ENCODE results near the gene ABHD17B. TPM values are rescaled to one million over a fixed set of nuclear protein-coding genes. Genes with fewer than 3 reads are reported as not detected.
A peak's percentile ranks its signal among the peaks of the same experiment; 100 is the strongest.
"Not testable (repeated sequence)": the region's sequence is repeated elsewhere in the genome, so short reads cannot be mapped to it uniquely, and the experiment has no call there.

Gene ABHD17B
- total RNA-seq: 10 to 100 TPM in 1 of 2 donors, 1 to 10 TPM in 1; 9.4 to 10.9 TPM
- long read RNA-seq, partial matches to known transcripts: 2 of 3 reads
- long read RNA-seq, other reads (novel, unspliced or antisense): 1 of 3 reads

- DNase-seq (peak; percentile 99), ATAC-seq (peak; percentile 98 to 99)
- intact Hi-C loops (cut with DNase I): loop anchor here in 1 of 2 donors (10.0 kb wide), 3 partner anchors 74 to 136 kb away; no protein-coding TSS in a partner anchor
Measured at GRCh38 chr9:71911061-71911907, at the start of gene ABHD17B, which contains the start of gene C9orf85. ABHD17B (minus strand) TSS chr9:71911193; CDS start chr9:71875080, 36,113 bp downstream. C9orf85 (plus strand) TSS chr9:71911639; CDS start chr9:71911735, 96 bp downstream.

- DNase-seq (no peak), ATAC-seq (no peak)
- intact Hi-C loops (cut with DNase I): no loop called here
Measured at GRCh38 chr9:71955300-71955915, 44.4 kb upstream of the ABHD17B start.

- DNase-seq; intact Hi-C loops (cut with DNase I); ATAC-seq: not testable (repeated sequence)
Measured at GRCh38 chr9:71954652-71955051, 43.7 kb upstream of the ABHD17B start.

- DNase-seq (no peak), ATAC-seq (no peak)
Measured at GRCh38 chr9:71944754-71945375, 33.9 kb upstream of the ABHD17B start.

GRCh38 chr9:71941998-71942567, 31.1 kb upstream of the ABHD17B start:
- DNase-seq (no peak), ATAC-seq (no peak)
- intact Hi-C loops (cut with DNase I): no loop called here

More at GRCh38 chr9:71944754-71945375, 33.9 kb upstream of the ABHD17B start:
- intact Hi-C loops (cut with DNase I): no loop called here

- intact Hi-C loops (cut with DNase I): no loop called here
- no peak for ATAC-seq
Measured at GRCh38 chr9:71941060-71941568, 30.1 kb upstream of the ABHD17B start.

GRCh38 chr9:71937898-71938297, 26.9 kb upstream of the ABHD17B start:
- no peak for DNase-seq
- ATAC-seq: no peak
- intact Hi-C loops (cut with DNase I): no loop called here

More at GRCh38 chr9:71941060-71941568, 30.1 kb upstream of the ABHD17B start:
- no peak for DNase-seq

GRCh38 chr9:71937070-71937625, 26.2 kb upstream of the ABHD17B start:
- DNase-seq (no peak), ATAC-seq (no peak)
- intact Hi-C loops (cut with DNase I): no loop called here

- intact Hi-C loops (cut with DNase I): no loop called here
- DNase-seq (no peak), ATAC-seq (no peak)
Measured at GRCh38 chr9:71936066-71936465, 25.1 kb upstream of the ABHD17B start.

- DNase-seq (no peak), ATAC-seq (no peak)
- intact Hi-C loops (cut with DNase I): no loop called here
Measured at GRCh38 chr9:71931166-71931565, 20.2 kb upstream of the ABHD17B start.

GRCh38 chr9:71929791-71930440, 18.9 kb upstream of the ABHD17B start:
- DNase-seq (no peak), ATAC-seq (no peak)
- intact Hi-C loops (cut with DNase I): no loop called here

- ATAC-seq (no peak), DNase-seq (no peak)
- intact Hi-C loops (cut with DNase I): no loop called here
Measured at GRCh38 chr9:71929223-71929622, 18.2 kb upstream of the ABHD17B start.

- DNase-seq: no peak
- no peak for ATAC-seq
- intact Hi-C loops (cut with DNase I): no loop called here
Measured at GRCh38 chr9:71928806-71929205, 17.8 kb upstream of the ABHD17B start.

GRCh38 chr9:71928376-71928775, 17.4 kb upstream of the ABHD17B start:
- intact Hi-C loops (cut with DNase I): no loop called here
- DNase-seq: no peak
- no peak for ATAC-seq

- ATAC-seq (no peak), DNase-seq (no peak)
- intact Hi-C loops (cut with DNase I): no loop called here
Measured at GRCh38 chr9:71925834-71926233, 14.8 kb upstream of the ABHD17B start.

- DNase-seq: no peak
- ATAC-seq: no peak
- intact Hi-C loops (cut with DNase I): no loop called here
Measured at GRCh38 chr9:71924576-71924975, 13.6 kb upstream of the ABHD17B start.

- ATAC-seq: no peak
- intact Hi-C loops (cut with DNase I): no loop called here
- DNase-seq: no peak
Measured at GRCh38 chr9:71921190-71921814, 10.3 kb upstream of the ABHD17B start.

Measured in left cardiac atrium (tissue), 4 donors.